HCT116 (cell line): ENCODE results near the gene REEP5.

Source experiments
- CEBPB ChIP-seq: IDR thresholded peaks from 2 replicates; pipeline ENCODE4 v1.6.1; 2012; ENCODE audit warnings: low read depth
- CTCF ChIP-seq, 3 experiments: fragments of 200-600 bp in 1 of 3; sonication (generic) in 1 of 3; IDR thresholded peaks in 2 of 3; conservative IDR thresholded peaks in 1 of 3; 2 replicates each; pipeline ENCODE4 v1.5.1; 2012 to 2017; ENCODE audit warnings: low read depth in 2 of 3, low read length in 2 of 3, antibody characterized with exemption in 1 of 3, borderline replicate concordance in 1 of 3, control low read depth in 1 of 3, mild to moderate bottlenecking in 1 of 3, mixed read lengths in 1 of 3, mixed run types in 1 of 3, moderate library complexity in 1 of 3; ENCODE audit not compliant: insufficient read depth in 1 of 3
- EZH2 ChIP-seq: fragments of 200-600 bp; sonication (generic); IDR thresholded peaks from 2 replicates; pipeline ENCODE4 v1.6.1; 2017; ENCODE audit warnings: antibody characterized with exemption, mixed run types
- POLR2AphosphoS5 ChIP-seq: IDR thresholded peaks from 2 replicates; pipeline ENCODE4 v1.6.1; 2011; ENCODE audit warnings: mild to moderate bottlenecking, low read depth, low read length, moderate library complexity

- no peak for TF ChIP-seq POLR2AphosphoS5
- TF ChIP-seq CTCF (IDR thresholded peaks at IDR 0.05 in 2 of 3, conservative IDR thresholded peaks at IDR 0.05 in 1 of 3; ENCODE audit: borderline replicate concordance in 1 of 3, insufficient read depth in 1 of 3, low read depth in 2 of 3, low read length in 2 of 3), result no peak
- no peak for TF ChIP-seq CEBPB
- no peak for TF ChIP-seq EZH2
Measured at GRCh38 chr5:112861638-112861985, 60.4 kb downstream of the REEP5 start.
